HG03139 (cell line): ENCODE results near the gene TCHP.
"Not testable (repeated sequence)": the region's sequence is repeated elsewhere in the genome, so short reads cannot be mapped to it uniquely, and the experiment has no call there.

Experiments
- ATAC-seq: cut with Tn5 transposase; IDR thresholded peaks from one replicate; pipeline ENCODE4 v1.9.1; 2021; ENCODE audit not compliant: unreplicated experiment

TCHP gene, protein sequence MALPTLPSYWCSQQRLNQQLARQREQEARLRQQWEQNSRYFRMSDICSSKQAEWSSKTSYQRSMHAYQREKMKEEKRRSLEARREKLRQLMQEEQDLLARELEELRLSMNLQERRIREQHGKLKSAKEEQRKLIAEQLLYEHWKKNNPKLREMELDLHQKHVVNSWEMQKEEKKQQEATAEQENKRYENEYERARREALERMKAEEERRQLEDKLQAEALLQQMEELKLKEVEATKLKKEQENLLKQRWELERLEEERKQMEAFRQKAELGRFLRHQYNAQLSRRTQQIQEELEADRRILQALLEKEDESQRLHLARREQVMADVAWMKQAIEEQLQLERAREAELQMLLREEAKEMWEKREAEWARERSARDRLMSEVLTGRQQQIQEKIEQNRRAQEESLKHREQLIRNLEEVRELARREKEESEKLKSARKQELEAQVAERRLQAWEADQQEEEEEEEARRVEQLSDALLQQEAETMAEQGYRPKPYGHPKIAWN

DNA sequence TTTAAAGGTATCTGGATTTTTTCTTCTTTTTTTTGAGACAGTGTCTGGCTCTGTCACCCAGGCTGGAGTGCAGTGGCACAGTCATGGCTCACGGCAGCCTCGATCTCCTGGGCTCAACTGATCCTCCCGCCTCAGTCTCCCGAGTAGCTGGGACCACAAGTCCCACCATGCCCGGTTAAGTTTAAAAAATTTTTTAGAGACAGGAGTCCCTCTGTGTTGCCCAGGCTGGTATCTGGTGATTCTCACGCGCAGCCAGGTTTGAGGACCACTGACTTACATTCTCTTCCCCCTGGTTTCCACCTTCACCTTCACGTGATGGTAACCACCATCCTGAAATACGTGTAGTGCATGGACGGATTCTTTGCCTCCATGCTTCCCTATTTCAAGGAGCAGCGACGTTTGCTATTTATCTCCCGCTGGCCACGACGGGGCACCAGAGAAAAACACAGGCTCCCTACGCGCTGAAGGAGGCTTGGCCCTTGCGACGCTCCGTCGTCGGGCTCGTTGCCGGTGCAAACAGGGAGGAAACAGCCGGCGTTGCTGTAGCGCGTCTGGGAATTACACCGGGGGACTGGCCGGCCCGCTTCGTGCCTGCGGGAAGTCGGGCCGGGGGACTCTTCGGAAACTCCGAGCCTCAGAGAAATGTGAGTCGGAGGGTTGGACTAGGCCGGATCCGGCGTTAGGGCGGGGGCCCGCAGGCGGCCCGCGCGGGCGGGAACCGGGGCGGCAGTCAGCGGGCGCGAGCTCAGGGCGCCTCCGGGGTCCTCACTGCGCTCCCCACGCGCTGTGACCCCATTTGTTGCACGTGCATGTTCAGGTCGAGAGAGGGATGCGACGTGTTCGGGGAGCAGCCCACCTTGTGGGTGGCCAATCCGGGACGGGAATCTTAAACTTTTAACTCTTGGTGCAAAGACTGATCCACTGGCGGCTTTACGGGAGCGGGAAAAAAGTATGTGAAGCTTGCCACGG lies at the start of gene TCHP:
TCHP (plus strand) TSS at position 492 of the 969 bp plus-strand sequence. CDS start 2,753 bp downstream, outside the sequence.
- peak; percentile 55 for ATAC-seq

DNA sequence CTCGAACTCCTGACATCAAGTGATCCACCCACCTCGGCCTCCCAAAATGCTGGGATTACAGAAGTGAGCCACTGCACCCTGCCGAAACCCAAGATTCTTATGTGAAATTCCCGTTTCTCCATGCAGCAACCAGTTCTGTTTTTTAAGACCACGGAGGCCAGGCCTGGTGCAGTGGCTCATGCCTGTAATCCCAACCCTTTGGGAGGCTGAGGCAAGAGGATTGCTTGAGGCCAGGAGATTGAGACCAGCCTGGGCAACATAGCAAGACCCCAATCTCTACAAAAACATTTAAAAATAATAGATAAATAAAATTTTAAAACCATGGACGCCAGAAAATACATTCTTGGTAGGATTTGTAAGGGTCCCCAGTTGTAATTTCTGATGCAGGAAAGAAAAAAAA lies 49.6 kb upstream of the TCHP start:
- not testable (repeated sequence) for ATAC-seq

DNA sequence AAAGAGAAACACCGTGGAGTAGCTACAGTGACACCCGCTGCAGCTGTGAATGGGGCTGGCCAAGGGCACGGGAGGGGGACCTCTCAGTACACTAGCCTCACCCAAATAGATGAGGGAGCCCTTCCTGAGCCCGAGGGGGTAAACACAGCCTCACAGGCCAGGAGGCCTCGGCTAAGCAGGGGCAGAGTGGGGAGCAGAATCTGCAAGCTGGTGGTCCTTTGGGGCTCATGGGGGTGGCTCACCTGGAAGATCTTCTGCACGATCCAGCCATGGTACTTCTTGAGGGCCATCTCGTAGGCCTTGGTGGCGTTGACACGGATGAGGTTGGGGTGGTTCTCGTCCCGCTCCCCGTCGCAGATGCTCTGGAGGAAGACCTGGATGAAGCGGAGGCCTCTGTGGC lies 44.7 kb upstream of the TCHP start:
- ATAC-seq, result no peak

DNA sequence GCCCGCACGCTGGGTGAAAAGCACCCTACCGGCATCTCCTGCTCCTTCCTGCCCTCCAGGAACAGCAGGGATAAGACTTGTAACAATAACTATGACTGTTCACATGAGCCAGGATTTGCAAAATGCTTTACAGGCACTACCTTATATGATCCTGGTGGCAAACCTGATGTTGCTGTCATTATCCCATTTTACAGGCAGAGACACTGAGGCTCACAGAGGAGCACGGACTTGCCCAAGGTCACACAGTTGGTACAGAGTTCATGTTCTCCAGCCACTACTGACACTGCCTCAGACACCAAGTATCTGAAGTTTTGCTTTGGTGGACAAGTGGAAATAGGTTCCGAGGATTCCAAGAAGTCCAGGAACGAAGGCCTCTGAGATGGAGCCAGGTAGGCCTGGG lies 42.4 kb upstream of the TCHP start:
- no peak for ATAC-seq

DNA sequence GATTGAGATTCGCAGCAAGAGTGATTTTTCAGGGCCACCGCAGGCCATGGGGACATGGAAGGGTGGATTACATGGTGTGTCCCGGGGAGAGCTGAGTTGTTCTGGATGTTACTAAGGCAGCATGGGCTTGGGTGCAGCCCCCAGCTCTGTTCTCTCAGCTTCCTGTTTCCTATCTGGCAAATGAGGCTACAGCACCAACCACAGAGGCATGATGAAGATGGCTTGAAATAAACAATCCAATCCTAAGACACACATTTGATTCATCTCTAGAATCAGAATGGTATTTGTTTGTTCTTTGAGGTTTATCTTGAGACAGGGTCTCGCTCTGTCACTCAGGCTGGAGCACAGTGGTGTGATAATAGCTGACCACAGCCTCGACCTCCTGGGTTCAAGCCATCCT lies 41.3 kb upstream of the TCHP start:
- no peak for ATAC-seq

DNA sequence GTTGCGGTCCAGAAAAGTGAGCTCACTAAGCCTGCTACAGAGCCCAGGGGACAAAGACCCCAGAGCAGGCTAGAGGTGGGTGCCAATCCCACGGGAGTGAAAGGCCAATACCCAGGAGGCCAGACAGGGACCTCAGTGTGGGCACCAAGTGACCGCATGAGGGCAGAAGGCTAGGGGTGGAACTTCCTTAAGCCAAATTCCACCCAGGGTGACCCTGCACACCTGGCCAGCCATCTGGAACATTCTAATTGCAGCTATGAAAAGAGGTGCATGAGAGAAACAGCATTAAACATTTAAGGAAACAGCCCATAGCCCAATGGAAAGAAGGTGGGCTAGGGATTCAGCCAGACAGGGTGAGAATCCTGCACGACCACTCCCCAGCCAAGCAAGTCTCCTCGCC lies 39.1 kb upstream of the TCHP start:
- no peak for ATAC-seq

DNA sequence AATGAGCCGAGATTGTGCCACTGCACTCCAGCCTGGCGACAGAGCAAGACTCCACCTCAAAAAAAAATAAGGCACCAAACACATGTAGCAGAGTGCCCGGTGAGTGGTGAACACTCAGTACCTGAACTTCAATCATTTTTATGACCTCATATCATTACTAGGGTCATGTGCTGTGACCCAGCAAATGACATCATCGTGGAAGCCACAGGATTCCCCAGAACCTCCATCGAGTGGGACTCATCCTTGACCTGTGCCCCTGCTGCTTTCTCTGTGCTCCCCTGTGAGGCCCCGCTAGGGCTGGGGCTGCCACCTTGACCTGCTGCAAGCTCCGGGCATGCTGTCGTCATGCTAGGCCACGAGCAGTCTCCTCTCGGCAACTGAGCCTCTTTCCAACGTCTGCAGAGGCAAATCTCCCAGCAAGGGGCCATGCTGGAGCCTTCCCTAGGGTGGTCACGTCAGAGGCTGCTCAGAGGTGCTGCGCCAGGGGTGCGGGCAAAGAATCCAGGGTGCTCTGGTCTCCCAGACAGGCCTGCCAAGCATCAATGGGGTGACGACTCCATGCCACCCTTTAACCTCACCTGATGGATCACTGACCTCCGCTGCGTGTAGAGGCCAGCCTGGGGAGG lies 38.3 kb upstream of the TCHP start:
- no peak for ATAC-seq

DNA sequence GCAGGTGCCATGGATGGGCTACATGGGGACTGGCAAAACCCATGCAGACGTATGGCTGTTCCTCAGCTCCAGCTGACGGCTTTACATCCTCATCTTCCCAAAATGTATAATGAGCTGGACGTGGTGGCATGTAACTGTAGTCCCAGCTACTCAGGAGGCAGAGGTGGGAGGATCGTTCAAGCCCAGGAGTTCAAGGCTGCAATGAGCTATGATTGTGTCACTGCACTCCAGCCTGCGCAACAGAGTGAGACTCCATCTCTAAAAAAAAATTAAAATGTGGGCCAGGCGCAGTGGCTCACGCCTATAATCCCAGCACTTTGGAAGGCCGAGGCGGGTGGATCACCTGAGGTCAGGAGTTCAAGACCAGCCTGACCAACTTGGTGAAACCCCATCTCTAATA lies 37.6 kb upstream of the TCHP start:
- not testable (repeated sequence) for ATAC-seq

DNA sequence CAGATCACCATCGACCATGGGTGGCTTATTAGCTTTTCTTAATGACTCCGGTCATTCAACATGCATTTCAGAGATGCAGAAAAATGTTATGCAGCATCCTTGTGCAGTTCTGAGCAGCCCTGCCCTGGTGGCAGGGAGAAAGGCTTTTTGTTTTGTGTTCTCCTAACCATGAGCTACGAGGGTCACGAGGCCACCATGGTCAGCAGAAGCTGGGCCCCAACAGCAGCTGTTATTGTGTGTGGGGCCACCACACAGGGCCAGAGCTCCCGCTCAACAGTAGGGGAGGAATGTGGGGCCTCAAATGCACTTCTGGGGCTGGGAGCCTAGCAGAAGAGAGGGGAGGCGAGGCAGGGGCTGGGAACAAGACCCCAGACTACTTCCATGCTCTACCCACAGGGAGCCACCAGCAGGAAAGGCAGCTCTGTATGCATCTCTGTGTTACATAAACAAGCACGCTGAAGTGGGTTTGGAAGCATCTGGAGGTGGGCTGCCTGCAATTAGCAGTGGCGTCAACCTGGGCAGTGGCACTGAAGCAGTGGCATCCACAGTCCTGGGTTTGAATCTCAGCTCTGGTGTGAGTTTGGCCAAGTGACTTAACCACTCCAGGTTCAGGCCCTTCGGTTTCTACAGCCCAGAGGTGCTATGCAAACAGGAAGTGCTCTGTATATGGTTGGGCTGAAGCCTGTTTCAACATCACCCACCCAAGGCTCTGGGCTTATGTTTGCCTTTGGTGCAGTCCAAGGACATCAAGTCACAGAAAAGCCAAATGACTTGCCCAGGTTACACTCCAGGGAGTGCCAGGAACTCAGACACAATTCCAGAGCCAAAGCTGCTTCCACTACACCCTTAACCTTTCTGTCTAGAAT lies 36.0 kb upstream of the TCHP start:
- ATAC-seq, result no peak

DNA sequence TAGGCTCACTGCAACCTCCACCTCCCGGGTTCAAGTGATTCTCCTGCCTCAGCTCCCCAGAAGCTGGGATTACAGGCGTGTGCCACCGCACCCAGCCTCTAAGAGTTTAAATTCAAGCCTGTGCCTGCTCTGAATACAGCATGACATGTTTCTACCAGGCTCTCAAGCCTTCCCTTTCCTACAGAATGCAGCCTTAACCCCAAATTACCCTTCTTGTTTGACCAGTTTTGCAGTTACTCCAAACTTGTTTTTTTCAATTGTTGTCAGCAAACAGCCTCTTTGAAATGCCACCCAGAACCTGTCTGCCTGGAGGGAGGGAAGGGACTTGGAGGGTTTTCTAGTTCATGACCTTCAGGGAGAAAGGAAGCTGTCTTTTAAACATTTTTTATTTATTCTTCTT lies 35.2 kb upstream of the TCHP start:
- ATAC-seq, result no peak

DNA sequence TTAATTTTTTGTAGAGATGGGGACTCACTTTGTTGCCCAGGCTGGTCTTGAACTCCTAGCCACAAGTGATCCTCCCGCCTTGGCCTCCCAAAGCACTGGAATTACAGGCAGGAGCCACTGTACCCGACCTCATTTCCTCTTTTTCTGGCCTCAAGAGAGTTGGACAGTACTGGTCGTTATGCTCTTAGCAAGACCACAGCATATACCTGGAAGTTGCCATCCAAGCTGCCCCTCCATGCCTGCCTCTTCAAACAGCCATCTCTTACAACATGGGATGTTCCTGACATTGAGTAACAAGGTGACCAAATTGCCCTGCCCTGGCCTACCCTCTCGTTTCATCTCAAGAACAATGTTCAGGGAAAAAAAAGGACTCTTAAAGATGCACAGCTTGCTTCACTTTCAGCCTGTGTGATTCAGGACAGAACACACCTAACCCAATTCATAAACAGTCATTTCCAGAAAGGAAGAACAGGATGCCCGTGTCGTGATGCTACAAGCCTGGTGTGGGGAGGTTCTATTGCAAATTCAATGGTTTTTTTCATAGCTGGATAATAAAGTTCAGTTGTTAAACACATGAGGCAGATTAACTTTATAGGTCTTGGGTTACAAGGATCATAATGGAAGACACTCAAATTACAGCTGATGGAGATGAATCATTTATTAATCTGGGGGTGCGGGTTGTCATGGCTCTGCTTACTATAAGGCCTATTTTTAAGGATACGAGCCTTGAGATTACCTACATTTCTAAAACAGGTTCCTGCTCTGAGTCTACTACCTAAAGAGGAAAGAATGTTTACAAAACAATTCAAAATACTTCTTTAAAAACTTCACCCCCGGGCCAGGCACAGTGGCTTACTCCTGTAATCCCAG lies 31.7 kb upstream of the TCHP start:
- ATAC-seq, result no peak

DNA sequence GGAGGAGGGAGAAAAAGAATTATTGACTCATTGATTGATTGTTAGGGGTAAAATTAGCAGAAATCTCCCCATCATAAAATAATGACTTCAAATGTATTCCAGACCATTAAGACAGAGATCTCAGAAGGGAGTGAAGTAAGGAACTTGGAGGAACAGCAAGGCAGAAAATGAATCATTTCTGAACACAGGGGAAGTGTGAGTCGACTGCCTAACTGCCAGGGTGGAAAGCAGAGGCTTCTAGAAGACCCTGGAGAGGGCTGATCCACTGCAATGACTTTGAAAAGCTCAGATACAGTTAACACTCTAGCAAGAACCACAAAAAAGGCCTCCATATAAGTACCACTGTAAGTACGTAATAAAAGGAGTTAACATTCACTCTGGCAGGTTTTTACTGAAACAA lies 29.4 kb upstream of the TCHP start:
- ATAC-seq, result no peak

DNA sequence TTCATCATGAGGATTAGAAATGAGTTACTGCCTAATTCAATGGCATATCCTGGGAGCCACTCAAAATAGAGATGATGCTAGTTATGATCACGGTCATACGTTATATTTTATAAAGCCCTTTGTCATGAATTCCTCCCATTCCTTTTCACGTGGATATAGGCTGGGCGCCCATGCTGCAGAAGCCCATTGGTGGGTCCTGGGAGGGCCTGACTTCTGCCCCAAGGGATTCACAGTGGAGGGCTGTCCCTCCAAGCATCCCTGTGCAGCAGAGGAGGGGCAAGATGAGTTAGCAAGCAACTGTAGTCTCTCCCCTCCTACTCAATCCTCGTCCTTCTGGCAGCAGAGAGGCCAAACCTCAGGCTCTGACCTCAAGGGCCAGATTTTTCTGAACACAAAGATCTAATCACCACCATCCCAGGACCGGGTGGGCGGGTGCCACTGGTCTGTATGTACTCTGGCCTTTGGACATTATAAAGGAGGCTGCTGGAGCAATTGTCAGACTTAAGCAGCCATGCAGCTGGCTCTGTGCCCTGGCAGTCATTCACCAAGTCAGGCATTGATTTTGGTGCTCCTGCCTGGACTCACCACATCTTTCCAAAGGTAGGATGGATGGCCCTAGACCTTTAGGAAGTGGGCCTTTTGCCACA lies 28.3 kb upstream of the TCHP start:
- ATAC-seq, result no peak

DNA sequence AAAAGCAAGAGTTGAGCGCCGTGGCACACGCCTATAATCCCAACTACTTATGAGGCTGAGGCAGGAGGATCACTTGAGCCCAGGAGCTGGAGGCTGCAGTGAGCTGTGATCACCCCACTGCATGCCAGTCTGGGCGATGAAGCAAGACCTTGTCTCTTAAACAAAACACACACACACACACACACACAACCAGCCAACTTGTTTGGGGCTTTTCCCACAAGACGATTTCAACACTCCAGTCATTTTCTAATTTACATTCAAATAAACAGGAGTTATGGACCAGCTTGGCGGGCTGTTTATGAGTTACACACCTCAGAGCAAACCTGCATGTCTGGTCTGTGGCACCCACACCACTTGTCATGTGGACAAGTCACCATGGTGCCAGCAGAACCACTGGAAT lies 26.4 kb upstream of the TCHP start:
- no peak for ATAC-seq

DNA sequence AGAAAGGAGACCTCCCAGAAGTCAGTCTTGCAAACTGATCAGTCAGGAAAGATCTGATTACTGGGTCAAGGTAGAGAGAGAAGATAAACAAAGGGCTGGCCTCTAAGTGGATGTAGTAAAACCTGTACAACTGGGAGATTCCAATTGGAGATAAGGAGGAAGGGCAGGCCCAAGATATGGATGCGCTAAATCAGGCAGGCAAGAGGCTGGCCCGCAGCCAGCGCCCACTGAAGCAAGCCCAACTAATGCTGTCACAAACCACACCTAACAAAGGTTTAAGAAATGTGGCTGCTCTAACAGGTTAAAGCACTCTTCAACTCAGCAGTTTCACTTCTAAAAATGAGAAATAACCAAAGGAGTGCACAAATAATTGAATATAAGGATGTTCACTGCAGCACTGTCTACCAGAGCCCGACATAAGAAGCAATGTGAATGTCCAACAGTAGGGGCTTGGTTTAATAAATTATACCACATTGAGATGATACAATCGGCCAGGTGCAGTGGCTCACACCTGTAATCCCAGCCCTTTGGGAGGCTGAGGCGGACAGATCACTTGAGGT lies 24.4 kb upstream of the TCHP start:
- no peak for ATAC-seq

DNA sequence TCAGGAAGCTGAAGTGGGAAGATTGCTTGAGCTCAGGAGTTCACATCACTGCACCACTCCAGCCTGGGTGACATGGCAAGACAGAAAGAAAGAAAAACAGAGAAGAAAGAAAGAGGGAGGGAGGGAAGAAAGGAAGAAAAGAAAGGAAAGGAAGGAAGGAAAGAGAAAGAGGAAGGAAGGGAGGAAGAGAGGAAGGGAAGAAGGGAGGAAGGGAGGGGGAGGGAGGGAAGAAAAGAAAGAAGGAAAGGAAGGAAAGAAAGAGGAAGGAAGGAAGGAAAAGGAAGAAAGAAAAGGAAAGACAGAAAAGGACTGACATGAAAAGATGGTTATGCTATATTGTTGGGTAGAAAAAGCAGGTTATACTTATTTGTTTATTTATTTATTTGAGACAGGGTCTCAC lies 23.7 kb upstream of the TCHP start:
- no peak for ATAC-seq

DNA sequence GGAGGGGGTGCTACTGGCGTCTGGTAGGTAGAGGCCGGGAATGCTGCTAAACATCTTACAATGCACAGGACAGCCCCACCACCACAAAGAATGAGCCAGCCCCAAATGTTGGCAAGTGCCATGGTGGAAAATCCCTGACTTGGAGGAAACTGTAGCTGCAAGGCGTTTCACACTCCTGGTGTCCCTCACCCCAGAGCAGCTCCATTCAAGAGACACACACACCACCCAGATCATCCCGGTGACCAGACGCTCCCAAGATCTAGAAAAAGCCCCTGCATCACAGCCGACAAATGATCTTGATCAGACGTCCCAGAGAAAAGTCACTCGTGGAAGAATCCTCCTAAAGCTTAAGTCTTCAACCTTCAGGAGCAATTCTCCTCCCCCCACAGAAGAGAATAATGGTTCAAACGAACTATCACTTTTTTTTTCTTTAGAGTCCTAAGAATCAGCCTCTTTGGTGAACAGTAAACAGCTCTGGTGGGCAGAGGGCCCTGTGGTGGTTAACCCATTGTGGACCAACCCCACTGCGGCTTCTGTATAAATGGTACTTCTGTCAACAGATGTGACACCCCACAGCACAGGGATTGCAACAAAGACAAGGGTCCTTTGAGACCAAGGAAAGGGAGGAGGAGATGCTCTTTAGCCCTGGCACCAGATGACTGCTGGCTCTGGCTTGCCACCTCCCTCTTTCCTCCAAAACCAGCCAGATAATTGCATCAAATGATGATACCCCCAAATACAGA lies 22.4 kb upstream of the TCHP start:
- no peak for ATAC-seq

DNA sequence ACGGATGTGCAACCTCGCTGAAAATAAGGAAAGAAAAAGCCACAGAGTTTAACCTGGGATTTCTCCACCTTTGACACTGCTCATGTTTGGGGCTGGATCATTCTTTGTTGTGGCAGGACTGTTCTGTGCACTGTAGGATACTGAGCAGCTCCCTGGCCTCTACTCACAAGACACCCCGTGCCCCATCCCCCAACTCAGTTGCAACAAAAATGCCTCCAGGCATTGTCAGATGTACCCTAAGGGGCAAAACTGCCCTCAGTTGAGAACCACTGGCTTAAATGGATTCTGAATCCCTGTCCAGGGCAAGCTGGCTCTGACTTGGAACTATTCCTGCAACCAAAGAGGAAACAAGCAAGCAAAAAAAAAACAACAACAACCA lies 21.8 kb upstream of the TCHP start:
- ATAC-seq, result no peak
